Epithelial cell of esophagus (primary cell): ENCODE data around the gene ZNF425.

Experiments
- DNase-seq: peaks from one replicate; pipeline ENCODE4 v3.0.0; 2010; ENCODE audit warnings: low read depth
- H3K4me3 ChIP-seq: 2 replicates; pipeline ENCODE4 v1.5.1; 2011; ENCODE audit warnings: mild to moderate bottlenecking, low read length, control low read depth
- TF ChIP-seq, protein P1 (sequence below): IDR thresholded peaks from 2 replicates; pipeline ENCODE4 v1.5.1; 2011; ENCODE audit warnings: low read depth, mild to moderate bottlenecking, low read length, control low read depth, inconsistent platforms; ENCODE audit not compliant: insufficient read depth; ENCODE audit errors: missing control alignments

ZNF425 gene

DNA sequence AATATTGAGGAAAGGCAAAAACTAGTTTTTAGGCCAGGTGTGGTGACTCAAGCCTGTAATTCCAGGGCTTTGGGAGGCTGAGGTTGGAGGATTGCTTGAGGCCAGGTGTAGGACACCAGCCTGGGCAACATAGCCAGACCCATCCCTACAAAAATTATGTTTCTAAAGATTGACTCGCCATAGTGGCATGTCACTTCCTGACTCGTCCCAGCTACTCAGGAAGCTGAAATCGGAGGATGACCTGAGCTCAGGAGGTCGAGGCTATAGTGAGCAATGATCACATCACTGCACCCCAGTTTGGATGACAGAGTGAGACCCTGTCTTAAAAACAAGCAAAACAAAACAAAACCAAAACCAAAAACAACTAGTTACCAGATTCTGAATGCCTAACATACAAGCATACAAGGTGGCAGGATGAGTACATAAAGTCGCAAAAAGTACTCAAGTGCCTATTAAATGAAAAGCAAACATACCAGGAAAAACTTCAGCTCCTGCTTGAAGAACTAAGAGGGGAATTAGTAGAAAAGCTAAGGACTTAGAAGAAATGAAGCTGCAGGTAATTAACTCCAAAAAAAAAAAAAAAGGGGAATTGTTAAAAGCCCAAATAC lies 35.2 kb upstream of the ZNF425 start:
- peak; percentile 33 for DNase-seq
- TF ChIP-seq, protein P1, sequence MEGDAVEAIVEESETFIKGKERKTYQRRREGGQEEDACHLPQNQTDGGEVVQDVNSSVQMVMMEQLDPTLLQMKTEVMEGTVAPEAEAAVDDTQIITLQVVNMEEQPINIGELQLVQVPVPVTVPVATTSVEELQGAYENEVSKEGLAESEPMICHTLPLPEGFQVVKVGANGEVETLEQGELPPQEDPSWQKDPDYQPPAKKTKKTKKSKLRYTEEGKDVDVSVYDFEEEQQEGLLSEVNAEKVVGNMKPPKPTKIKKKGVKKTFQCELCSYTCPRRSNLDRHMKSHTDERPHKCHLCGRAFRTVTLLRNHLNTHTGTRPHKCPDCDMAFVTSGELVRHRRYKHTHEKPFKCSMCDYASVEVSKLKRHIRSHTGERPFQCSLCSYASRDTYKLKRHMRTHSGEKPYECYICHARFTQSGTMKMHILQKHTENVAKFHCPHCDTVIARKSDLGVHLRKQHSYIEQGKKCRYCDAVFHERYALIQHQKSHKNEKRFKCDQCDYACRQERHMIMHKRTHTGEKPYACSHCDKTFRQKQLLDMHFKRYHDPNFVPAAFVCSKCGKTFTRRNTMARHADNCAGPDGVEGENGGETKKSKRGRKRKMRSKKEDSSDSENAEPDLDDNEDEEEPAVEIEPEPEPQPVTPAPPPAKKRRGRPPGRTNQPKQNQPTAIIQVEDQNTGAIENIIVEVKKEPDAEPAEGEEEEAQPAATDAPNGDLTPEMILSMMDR: no peak
- H3K4me3 ChIP-seq: no peak overlapping the region

GRCh38 chr7:149156898-149157297 lies 30.8 kb upstream of the ZNF425 start:
- DNase-seq: no peak
- TF ChIP-seq, protein P1: no peak
- H3K4me3 ChIP-seq: no peak overlapping the region

- TF ChIP-seq, protein P1: no peak
- no peak for DNase-seq
- H3K4me3 ChIP-seq: no peak overlapping the region
Measured at GRCh38 chr7:149154056-149154455, 27.9 kb upstream of the ZNF425 start.

- no peak for DNase-seq
- H3K4me3 ChIP-seq: no peak overlapping the region
- TF ChIP-seq, protein P1: no peak
Measured at GRCh38 chr7:149153346-149153745, 27.2 kb upstream of the ZNF425 start.

DNA sequence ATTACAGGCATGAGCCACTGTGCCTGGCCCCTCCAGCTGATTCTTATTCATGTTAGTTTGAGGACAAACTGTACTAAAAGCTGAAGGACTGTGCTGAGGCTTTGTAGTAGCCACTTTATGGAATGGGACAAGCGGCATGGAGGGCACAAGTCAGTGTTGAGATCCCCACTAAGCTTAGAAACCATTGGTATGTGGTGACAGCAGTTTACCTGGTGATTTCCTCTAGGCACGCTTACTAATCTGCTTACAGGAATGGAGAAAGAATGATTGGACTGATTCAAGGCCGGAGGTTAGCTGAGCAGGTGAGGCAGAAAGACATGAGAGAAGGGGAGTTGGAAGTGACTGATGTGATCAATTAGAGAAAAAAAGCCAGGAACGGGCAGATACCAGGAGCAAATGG lies 24.9 kb upstream of the ZNF425 start:
- H3K4me3 ChIP-seq: no peak overlapping the region
- TF ChIP-seq, protein P1: no peak
- no peak for DNase-seq

DNA sequence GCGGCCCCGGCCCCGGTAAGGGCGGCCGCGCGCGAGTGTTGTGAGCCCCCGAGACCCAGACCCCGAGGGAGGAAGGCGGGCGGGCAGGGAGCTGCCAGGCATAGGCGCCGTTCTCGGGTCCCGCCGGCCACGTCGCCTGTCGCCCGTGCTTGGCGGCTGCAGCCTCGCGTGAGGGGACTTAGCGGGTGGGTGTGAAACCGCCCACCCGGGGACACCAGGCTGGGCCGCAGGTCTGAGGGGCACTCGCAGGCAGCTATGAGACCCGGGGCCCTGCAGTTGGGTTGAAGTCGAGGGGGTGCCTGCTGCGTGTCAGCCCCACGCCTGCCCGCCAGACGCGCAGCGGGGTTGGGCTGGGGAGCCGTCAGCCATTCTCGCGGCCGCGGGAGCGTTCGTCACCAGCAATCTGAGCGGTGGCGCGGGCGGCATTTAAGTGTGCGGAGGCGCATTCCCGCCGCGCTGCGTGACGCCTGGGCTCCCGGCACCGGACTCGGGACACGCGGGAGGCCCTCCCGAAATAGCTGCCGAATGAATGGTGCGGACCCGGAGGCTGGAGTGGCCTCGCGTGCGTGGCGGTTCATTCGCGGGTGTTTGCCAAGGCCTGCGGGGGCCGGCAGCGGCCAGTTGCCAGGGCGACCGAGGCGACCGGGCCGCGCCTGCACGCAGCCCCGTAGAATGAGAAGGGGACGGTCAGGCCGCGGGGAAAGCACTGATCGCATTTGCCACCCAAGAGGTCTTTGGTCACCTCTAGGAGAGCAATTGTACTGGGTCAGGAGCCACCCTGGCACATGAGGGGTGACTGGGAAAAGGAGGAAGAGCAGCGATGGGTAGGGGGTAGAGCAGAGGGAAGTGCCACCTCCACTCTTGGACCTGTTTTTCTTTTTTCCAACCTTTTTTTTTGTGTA lies 21.9 kb upstream of the ZNF425 start:
- TF ChIP-seq, protein P1: no peak
- peak overlapping the region; percentile 73 for H3K4me3 ChIP-seq
- peak; percentile 72 for DNase-seq
